ENCODE measurements around the gene VMO1.

The VMO1 gene

GRCh38 chr17:4827399-4827798 is 41.2 kb upstream of the VMO1 start:
- Histone ChIP-seq H3K4me3 (ENCODE audit: low read length) (no peak overlapping the region), H3K4me2 (ENCODE audit: low read length) (no peak overlapping the region), H3K36me3 (ENCODE audit: control insufficient read depth, insufficient read depth, low read length) (no peaks in the 10 kb centered on the region), H2BK15ac (replicated peaks; ENCODE audit: low read depth) (no peak overlapping the region), H3K18ac (ENCODE audit: low read length) (no peak overlapping the region), H3K79me2 (ENCODE audit: control insufficient read depth, insufficient read depth, low read length) (no peaks in the 10 kb centered on the region), H3K4ac (ENCODE audit: low read depth, low read length) (no peak overlapping the region), H2AK5ac (ENCODE audit: low read length) (no peak overlapping the region), H3K4me1 (ENCODE audit: control insufficient read depth, low read depth, low read length) (no peaks in the 10 kb centered on the region), H3K56ac (ENCODE audit: low read length) (no peak overlapping the region), H3K9ac (ENCODE audit: low read length) (no peak overlapping the region), H4K8ac (ENCODE audit: low read depth, low read length) (no peak overlapping the region), H3K79me1 (ENCODE audit: low read length) (no peaks in the 10 kb centered on the region), H3K27me3 (ENCODE audit: insufficient read depth, low read length, poor library complexity) (no peaks in the 10 kb centered on the region), H3K27ac (ENCODE audit: low read depth, low read length) (no peak overlapping the region), H3K23ac (ENCODE audit: low read length) (no peak overlapping the region), H2BK5ac (ENCODE audit: low read length) (no peak overlapping the region), H2BK120ac (ENCODE audit: low read depth, low read length) (no peak overlapping the region), H4K5ac (ENCODE audit: low read length) (no peak overlapping the region)
- DNase-seq = peak; percentile 56
- WGBS (ENCODE audit: extremely low coverage, insufficient coverage, low lambda C conversion rate) = no CpG with 5 or more reads among the region's 8 CpGs

- Histone ChIP-seq H3K9ac (ENCODE audit: low read length) (no peak overlapping the region), H2BK5ac (ENCODE audit: low read length) (no peak overlapping the region), H3K27me3 (ENCODE audit: insufficient read depth, low read length, poor library complexity) (no peaks in the 10 kb centered on the region), H3K18ac (ENCODE audit: low read length) (no peak overlapping the region), H2BK120ac (ENCODE audit: low read depth, low read length) (no peak overlapping the region), H3K23ac (ENCODE audit: low read length) (no peak overlapping the region), H3K79me1 (ENCODE audit: low read length) (no peaks in the 10 kb centered on the region), H4K8ac (ENCODE audit: low read depth, low read length) (no peak overlapping the region), H3K4me3 (ENCODE audit: low read length) (no peak overlapping the region), H2BK15ac (replicated peaks; ENCODE audit: low read depth) (no peak overlapping the region), H3K79me2 (ENCODE audit: control insufficient read depth, insufficient read depth, low read length) (no peaks in the 10 kb centered on the region), H3K36me3 (ENCODE audit: control insufficient read depth, insufficient read depth, low read length) (no peaks in the 10 kb centered on the region), H3K4me1 (ENCODE audit: control insufficient read depth, low read depth, low read length) (no peaks in the 10 kb centered on the region), H3K4me2 (ENCODE audit: low read length) (no peak overlapping the region), H3K4ac (ENCODE audit: low read depth, low read length) (no peak overlapping the region), H3K56ac (ENCODE audit: low read length) (no peak overlapping the region), H3K27ac (ENCODE audit: low read depth, low read length) (no peak overlapping the region), H4K5ac (ENCODE audit: low read length) (no peak overlapping the region), H2AK5ac (ENCODE audit: low read length) (no peak overlapping the region)
- no peak for DNase-seq
- WGBS (ENCODE audit: extremely low coverage, insufficient coverage, low lambda C conversion rate) = no CpG with 5 or more reads among the region's 12 CpGs
These were observed 37.4 kb upstream of the VMO1 start for GRCh38 chr17:4823373-4824089.

GRCh38 chr17:4822835-4823234 is 36.7 kb upstream of the VMO1 start:
- Histone ChIP-seq H3K36me3 (ENCODE audit: control insufficient read depth, insufficient read depth, low read length) (no peaks in the 10 kb centered on the region), H3K27ac (ENCODE audit: low read depth, low read length) (no peak overlapping the region), H3K27me3 (ENCODE audit: insufficient read depth, low read length, poor library complexity) (no peaks in the 10 kb centered on the region), H3K56ac (ENCODE audit: low read length) (no peak overlapping the region), H3K18ac (ENCODE audit: low read length) (no peak overlapping the region), H2BK5ac (ENCODE audit: low read length) (no peak overlapping the region), H3K23ac (ENCODE audit: low read length) (no peak overlapping the region), H2AK5ac (ENCODE audit: low read length) (no peak overlapping the region), H3K79me2 (ENCODE audit: control insufficient read depth, insufficient read depth, low read length) (no peaks in the 10 kb centered on the region), H3K9ac (ENCODE audit: low read length) (no peak overlapping the region), H2BK120ac (ENCODE audit: low read depth, low read length) (no peak overlapping the region), H3K4me3 (ENCODE audit: low read length) (no peak overlapping the region), H3K4me2 (ENCODE audit: low read length) (no peak overlapping the region), H2BK15ac (replicated peaks; ENCODE audit: low read depth) (no peak overlapping the region), H3K4ac (ENCODE audit: low read depth, low read length) (no peak overlapping the region), H4K8ac (ENCODE audit: low read depth, low read length) (no peak overlapping the region), H3K79me1 (ENCODE audit: low read length) (no peaks in the 10 kb centered on the region), H4K5ac (ENCODE audit: low read length) (no peak overlapping the region), H3K4me1 (ENCODE audit: control insufficient read depth, low read depth, low read length) (no peaks in the 10 kb centered on the region)
- no CpG with 5 or more reads among the region's 3 CpGs for WGBS (ENCODE audit: extremely low coverage, insufficient coverage, low lambda C conversion rate)
- DNase-seq = no peak

- no peaks in the 10 kb centered on the region for H3K27me3 ChIP-seq (ENCODE audit: insufficient read depth, low read length, poor library complexity)
- H3K4me2 ChIP-seq (ENCODE audit: low read length) = no peak overlapping the region
- no peak overlapping the region for H4K8ac ChIP-seq (ENCODE audit: low read depth, low read length)
- no peak overlapping the region for H3K27ac ChIP-seq (ENCODE audit: low read depth, low read length)
- H2BK15ac ChIP-seq (replicated peaks; ENCODE audit: low read depth) = no peak overlapping the region
- H3K56ac ChIP-seq (ENCODE audit: low read length) = no peak overlapping the region
- no peaks in the 10 kb centered on the region for H3K79me1 ChIP-seq (ENCODE audit: low read length)
- no peak overlapping the region for H2BK120ac ChIP-seq (ENCODE audit: low read depth, low read length)
- H3K36me3 ChIP-seq (ENCODE audit: control insufficient read depth, insufficient read depth, low read length) = peaks cover 5% of the 10 kb centered on the region
- no peak overlapping the region for H4K5ac ChIP-seq (ENCODE audit: low read length)
- WGBS (ENCODE audit: extremely low coverage, insufficient coverage, low lambda C conversion rate) = no CpG with 5 or more reads among the region's 12 CpGs
- no peak overlapping the region for H2BK5ac ChIP-seq (ENCODE audit: low read length)
- H2AK5ac ChIP-seq (ENCODE audit: low read length) = no peak overlapping the region
- no peak overlapping the region for H3K4ac ChIP-seq (ENCODE audit: low read depth, low read length)
- H3K9ac ChIP-seq (ENCODE audit: low read length) = no peak overlapping the region
- H3K23ac ChIP-seq (ENCODE audit: low read length) = no peak overlapping the region
- DNase-seq = no peak
- no peak overlapping the region for H3K18ac ChIP-seq (ENCODE audit: low read length)
- no peak overlapping the region for H3K4me3 ChIP-seq (ENCODE audit: low read length)
- H3K79me2 ChIP-seq (ENCODE audit: control insufficient read depth, insufficient read depth, low read length) = no peaks in the 10 kb centered on the region
- no peaks in the 10 kb centered on the region for H3K4me1 ChIP-seq (ENCODE audit: control insufficient read depth, low read depth, low read length)
These were observed 32.1 kb upstream of the VMO1 start for GRCh38 chr17:4818276-4818675.

- no peaks in the 10 kb centered on the region for H3K79me2 ChIP-seq (ENCODE audit: control insufficient read depth, insufficient read depth, low read length)
- H3K27me3 ChIP-seq (ENCODE audit: insufficient read depth, low read length, poor library complexity) = no peaks in the 10 kb centered on the region
- H3K36me3 ChIP-seq (ENCODE audit: control insufficient read depth, insufficient read depth, low read length) = peaks cover 5% of the 10 kb centered on the region
- H4K8ac ChIP-seq (ENCODE audit: low read depth, low read length) = no peak overlapping the region
- no peak overlapping the region for H3K56ac ChIP-seq (ENCODE audit: low read length)
- no peaks in the 10 kb centered on the region for H3K79me1 ChIP-seq (ENCODE audit: low read length)
- DNase-seq = no peak
- no CpG with 5 or more reads among the region's 13 CpGs for WGBS (ENCODE audit: extremely low coverage, insufficient coverage, low lambda C conversion rate)
- no peak overlapping the region for H2BK120ac ChIP-seq (ENCODE audit: low read depth, low read length)
- H3K4me2 ChIP-seq (ENCODE audit: low read length) = no peak overlapping the region
- no peak overlapping the region for H3K18ac ChIP-seq (ENCODE audit: low read length)
- no peak overlapping the region for H2BK15ac ChIP-seq (replicated peaks; ENCODE audit: low read depth)
- no peak overlapping the region for H3K23ac ChIP-seq (ENCODE audit: low read length)
- H4K5ac ChIP-seq (ENCODE audit: low read length) = no peak overlapping the region
- H2AK5ac ChIP-seq (ENCODE audit: low read length) = no peak overlapping the region
- H3K9ac ChIP-seq (ENCODE audit: low read length) = no peak overlapping the region
- no peak overlapping the region for H2BK5ac ChIP-seq (ENCODE audit: low read length)
- no peak overlapping the region for H3K27ac ChIP-seq (ENCODE audit: low read depth, low read length)
- H3K4me3 ChIP-seq (ENCODE audit: low read length) = no peak overlapping the region
- no peak overlapping the region for H3K4ac ChIP-seq (ENCODE audit: low read depth, low read length)
- no peaks in the 10 kb centered on the region for H3K4me1 ChIP-seq (ENCODE audit: control insufficient read depth, low read depth, low read length)
These were observed 30.7 kb upstream of the VMO1 start for GRCh38 chr17:4816826-4817225.
